GM23248 (cell line): ENCODE data around the gene MIOX.

Source experiments
- EZH2 ChIP-seq: fragments of 200-600 bp; sonication (generic); IDR thresholded peaks from 2 replicates; pipeline ENCODE4 v1.6.1; 2018; ENCODE audit warnings: antibody characterized with exemption, mild to moderate bottlenecking; ENCODE audit not compliant: insufficient read depth, poor library complexity, severe bottlenecking
- EZH2phosphoT487 ChIP-seq: fragments of 200-600 bp; sonication (generic); IDR thresholded peaks from 2 replicates; pipeline ENCODE4 v1.6.1; 2018; ENCODE audit warnings: antibody characterized with exemption, moderate library complexity, mild to moderate bottlenecking, low read depth; ENCODE audit not compliant: insufficient read depth

DNA sequence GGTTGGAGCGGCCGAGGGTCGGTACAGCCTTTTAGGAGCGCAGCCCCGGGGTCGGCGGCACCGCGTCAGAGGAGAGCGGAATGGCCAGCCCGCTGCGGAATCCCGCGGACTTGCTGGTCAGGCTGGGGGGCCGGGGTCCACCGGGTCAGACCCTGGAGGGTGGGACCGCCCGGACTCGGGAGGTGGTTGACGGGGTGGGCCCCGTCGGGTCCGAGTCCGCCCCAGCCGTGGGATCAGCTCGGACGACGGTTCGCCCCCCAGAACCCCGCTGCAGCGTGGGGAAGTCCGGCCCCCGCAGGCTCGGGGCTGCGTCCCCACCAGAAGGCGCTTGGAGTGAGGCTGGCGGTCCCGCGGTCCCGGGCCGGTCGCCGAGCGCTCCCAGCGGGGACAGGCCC, 5.6 kb upstream of the MIOX start:
- TF ChIP-seq EZH2phosphoT487, result no peak
- no peak for TF ChIP-seq EZH2
